ENCODE data around the gene NKX3-2.

The NKX3-2 gene

DNA sequence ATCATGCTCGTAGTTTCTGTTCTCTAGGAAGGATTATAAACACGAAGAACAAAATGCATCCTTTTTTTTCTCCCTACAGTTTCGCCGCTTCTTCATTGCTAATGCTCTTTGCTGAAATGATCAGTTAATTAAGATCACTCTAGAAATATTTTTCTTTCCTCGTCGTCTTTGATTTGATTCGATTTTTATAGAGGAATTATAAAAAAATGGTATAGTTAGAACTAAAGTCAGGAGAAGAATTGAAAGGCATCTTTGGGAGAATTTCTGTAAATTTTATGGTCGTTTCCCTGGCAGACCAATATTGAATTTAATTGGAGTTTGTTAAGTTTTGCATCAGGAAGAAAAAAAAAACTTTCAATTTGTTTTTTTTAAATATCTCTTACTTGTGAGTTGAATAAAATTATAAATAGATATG is 1.1 kb upstream of the NKX3-2 start:
- DNase-seq (ENCODE audit: low spot score): no peak

DNA sequence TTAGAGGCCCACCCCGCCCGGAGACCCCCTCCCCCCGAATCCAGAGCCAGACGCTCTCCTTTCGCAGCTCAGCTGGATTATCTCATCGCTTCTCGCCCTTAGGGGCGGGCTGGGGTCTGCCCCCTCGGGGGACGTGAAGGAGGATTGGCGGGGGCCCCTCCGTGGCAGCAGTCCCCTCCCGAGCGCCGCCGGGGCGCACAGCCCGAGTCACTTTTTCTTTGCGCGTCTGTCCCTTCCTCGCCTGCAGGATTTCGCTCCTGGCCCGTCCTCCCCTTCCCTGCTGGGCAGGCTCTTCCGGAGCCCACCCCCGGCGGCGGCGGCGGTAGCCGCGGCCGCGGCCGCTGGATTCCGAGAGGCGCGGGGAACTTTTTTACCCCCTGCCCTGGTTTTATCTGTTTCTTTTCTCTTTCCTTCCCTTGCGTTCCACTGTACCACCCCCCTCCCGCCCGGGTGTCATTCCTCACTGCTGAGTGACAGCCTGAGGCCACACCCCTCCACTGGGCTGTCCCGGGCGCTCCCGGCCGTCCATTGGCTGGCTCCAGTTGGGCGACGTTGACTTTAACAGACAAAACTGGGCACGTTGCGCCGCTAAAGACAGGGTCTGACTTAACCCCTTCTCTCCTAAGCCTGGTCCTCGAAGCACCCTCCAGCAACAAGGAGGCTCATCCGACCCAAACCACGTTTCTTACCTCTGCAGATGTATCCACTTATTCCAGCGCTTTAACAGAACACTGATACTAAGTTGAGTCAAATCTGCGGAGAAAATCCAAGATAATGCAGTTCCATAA is 492 bp upstream of the NKX3-2 start:
- DNase-seq (ENCODE audit: low spot score): peak; percentile 11

GRCh38 chr4:13543032-13543838 is 1.1 kb downstream of the NKX3-2 start:
- DNase-seq (ENCODE audit: low spot score): no peak

DNA sequence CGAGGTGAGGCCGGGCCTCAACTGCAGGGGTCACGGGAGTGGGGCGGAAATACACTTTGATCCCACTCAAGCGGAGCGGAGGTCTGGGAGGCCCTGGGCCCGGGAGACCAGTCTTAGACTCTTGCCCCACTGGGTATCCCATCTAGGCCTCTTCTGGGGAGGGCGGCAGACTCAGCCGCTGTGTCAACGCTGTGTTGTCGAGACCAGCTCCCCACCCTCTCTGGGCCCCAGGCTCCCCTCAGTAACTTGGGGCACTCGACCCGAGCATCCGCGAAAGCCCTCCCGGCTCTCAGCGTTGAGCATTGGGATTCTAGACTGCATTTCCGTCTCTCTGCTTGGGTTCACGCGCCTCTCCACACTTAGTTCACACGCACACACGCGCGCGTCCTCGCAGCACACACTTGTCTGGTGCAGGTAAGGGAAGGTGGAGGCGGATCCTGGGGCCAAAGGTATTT is 1.7 kb downstream of the NKX3-2 start:
- DNase-seq (ENCODE audit: low spot score): no peak

DNA sequence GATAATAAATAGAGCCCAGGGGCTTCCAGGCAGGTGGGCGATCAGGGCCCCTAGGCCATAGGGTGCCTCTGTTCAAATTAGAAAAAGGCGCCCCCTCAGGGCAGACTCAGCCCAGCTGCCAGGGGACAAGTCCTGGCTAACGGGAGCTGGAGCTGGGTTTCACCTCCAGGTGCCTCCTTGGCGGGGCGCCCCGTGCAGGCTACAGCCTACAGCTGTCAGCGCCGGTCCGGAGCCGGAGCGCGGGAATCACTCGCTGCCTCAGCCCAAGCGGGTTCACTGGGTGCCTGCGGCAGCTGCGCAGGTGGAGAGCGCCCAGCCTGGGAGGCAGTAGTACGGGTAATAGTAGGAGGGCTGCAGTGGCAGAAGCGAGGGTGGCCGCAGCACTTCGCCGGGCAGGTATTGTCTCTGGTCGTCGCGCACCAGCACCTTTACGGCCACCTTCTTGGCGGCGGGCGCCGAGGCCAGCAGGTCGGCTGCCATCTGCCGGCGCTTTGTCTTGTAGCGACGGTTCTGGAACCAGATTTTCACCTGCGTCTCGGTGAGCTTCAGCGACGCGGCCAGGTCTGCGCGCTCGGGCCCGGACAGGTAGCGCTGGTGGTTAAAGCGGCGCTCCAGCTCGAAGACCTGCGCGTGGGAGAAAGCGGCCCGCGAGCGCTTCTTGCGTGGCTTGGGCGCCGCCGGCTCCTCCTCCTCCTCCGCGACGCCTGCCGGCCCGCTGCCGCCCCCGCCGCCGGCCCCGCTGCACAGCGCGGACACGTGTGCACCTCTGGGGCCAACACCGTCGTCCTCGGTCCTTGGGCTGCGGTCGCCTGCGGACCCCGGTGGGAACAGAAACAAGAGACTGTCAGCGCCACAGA is 2.4 kb downstream of the NKX3-2 start:
- DNase-seq (ENCODE audit: low spot score): no peak

GRCh38 chr4:13541176-13541604 is 3.1 kb downstream of the NKX3-2 start:
- no peak for DNase-seq (ENCODE audit: low spot score)

GRCh38 chr4:13540446-13541175 is 3.7 kb downstream of the NKX3-2 start:
- no peak for DNase-seq (ENCODE audit: low spot score)

GRCh38 chr4:13539619-13540445 is 4.5 kb downstream of the NKX3-2 start:
- no peak for DNase-seq (ENCODE audit: low spot score)

DNA sequence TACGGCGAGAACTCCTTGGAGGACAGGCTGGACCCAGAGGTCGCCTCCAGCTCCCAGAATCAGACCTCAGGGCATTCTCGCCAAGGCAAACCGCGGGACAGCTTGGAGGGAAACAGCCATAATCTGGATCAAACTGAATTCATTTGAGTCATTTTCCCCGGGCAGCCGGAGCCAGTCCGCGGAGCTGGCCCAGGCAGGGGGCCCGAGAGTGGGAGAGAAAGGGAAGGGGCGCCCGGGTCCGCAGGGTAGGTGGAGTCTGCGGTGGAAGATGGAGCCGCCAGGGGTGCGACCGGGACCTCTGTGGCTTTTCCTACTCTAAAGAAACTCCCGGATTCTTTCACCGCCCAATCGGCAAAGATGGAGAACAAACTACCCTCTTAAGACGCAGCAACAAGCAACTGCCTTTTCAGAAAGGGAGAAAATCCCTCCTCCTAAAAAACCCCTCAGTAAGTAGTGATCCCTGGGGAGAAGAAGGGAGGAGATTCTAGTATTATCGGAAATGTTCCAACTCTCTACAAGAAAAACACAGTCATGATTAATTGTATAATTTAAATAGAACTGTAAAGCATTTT is 5.2 kb downstream of the NKX3-2 start:
- DNase-seq (ENCODE audit: low spot score): no peak

DNA sequence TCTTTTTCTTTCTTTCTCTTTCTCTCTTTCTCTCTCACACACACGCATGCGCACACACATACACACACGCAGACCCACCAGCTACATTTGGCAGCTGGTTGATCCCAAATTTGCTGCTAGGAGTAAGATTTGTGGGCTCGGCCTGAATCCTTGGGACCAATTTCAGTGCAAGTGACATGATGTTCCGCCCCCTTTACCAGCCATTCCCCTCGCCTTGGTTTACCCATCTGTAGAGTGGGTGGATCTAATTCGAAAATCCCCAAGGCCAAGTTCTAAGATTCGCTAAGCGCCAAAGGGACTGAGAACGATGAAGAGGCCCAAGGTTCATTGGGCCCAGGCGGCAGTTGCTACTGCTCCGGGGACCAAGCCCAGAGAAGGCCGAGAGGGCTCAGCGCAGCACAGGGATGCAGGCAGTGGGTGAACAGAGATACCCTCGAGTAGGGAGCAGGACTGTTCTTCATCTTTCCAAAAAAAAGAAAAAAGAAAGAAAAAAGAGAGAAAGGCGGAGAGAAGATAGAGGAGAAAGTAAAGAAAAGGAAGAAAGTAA is 5.8 kb downstream of the NKX3-2 start:
- DNase-seq (ENCODE audit: low spot score): no peak

GRCh38 chr4:13537832-13538177 is 6.5 kb downstream of the NKX3-2 start:
- DNase-seq (ENCODE audit: low spot score): no peak

GRCh38 chr4:13537011-13537831 is 7.1 kb downstream of the NKX3-2 start:
- no peak for DNase-seq (ENCODE audit: low spot score)

DNA sequence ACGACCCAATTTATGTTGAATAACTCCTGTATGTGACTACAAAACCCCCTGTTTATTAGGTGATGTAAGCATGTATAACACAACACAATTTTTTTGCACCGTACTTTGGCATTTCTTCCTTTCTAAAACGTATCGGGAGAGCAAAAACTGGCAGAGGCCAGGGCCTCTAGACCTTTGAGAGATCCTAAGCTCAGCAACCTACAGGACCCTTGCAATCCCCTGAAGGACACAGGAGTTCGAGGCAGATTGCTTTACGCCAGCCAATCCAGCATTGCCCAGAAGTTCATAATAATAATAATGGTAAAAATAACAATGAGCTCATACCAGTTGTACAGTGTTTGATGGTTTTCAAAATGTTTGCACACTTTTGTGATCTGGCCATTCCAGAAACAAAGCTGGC is 7.7 kb downstream of the NKX3-2 start:
- DNase-seq (ENCODE audit: low spot score): no peak

DNA sequence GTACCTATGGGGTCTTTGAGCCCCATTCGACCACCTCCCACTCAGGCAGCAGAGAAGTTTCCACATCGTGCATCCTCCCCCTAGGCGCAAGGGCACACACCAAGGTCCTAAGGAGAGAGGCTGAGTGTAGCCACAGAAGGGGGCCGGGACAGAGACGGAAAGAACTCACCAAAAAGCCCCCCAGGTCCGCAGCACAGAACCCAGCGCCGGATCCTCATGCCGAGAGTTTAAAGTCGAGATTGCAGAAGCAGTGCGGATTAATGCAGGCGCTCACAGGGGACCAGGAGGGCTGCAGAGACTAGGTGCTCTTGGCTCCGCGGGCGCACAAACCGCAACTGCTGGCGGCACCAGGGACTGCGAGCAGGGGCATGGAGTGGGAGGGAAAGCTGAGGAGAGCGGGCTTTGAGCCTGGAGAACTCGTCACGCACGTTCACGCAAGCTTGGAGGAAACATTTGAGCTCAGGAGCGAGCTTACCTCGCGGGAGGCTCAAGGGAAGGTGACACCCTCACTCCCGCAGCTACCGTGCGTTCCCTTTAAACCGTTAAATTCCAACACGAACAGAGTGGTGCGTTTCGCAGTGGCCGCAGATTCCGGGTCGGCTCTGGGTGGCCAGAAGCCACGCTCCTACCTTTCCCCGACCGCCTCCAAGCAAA is 8.5 kb downstream of the NKX3-2 start:
- no peak for DNase-seq (ENCODE audit: low spot score)

DNA sequence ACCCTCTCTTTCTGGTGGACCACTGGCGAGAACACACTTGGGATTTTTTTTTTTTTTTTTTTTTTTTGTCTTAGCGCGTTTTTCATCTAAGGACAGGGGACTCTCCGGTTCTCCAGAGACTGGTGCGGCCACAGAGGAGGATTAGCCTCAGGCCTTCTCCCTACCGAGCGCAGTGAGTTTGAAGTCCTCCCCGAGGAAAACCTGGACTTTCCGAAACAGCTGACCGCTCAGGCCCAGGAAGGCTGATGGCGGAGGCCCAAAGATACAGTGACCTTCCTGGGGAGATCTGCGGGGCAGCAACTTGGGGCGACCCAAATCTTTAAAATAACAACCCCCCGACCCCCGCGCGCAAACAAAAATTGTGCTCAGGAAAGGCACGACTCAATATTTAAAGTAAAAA is 9.2 kb downstream of the NKX3-2 start:
- DNase-seq (ENCODE audit: low spot score): no peak

DNA sequence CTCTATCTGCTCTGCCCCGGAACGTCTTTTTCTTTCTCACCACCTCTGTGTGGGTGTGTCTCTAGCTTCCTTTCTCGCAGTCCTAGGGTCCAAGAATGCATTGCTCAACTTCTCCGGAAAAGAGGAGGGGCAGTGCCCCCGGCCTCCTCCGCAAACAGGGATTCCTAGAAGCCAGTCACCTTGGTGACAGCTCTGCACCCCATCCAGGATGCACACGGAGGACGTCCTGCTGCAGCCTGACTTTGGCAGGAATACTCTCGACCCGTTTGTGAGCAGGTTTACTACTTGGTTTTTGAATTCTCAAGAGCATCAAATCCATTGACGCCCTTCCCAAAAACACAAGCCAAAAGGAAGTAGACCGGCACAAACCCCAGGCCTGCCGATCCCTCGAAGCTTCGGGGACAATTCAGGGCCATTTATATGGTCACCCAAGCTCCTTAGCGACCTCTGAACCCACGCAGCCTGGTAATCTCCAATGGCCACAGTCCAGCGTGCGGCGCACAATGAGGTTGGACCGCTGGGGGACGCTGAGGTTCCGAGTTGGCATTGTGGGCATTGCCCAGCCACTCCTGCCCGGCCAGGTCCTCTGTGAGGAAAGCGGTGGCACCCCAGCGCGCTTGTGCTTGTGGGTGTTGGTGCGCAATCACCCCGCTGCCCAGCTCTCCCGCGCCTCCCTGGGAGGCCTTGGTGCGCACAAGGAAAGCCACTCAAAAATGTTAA is 9.8 kb downstream of the NKX3-2 start:
- DNase-seq (ENCODE audit: low spot score): no peak

DNA sequence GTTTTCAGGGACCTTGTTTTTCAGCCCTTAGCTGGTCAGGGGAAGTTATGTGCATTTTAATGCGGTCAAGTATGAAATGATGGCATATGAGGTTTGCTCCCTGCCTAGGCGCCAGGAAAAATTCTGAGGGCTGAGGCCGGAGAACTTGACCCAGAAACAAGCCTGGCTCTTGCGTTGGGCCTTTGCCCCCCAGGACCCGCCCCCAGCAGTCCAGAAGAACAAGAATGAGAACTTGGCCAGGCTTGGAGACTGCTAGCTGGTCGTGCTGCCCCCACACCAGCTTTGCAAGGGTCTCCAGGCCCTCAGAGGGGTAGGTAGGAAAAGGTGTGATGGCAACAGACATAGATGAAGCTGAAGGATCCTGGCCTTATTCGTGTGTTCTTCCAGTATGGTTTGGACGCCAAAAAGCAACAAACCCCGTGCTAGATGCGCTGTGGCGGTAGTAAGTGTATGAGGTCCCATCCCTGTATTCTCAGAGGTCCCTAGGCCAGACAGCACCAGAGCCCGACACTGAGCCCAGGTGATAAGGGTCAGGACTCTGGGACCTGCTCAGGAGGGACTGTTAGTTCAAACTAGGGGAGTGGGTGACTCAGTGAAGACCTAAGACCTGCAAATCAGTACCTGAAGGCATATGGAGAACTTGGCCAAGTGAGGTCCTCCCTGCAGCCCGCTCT is 10.5 kb downstream of the NKX3-2 start:
- no peak for DNase-seq (ENCODE audit: low spot score)

- no peak for DNase-seq (ENCODE audit: low spot score)
These were observed 12.7 kb downstream of the NKX3-2 start for GRCh38 chr4:13531625-13531998.

Measured in hematopoietic multipotent progenitor cell treated with erythropoietin and hydrocortisone succinate and interleukin-3 and kit ligand, for 15 days (in vitro differentiated cells).